ENCODE data around the gene CASS4. TPM values are rescaled to one million over a fixed set of nuclear protein-coding genes. Genes with fewer than 3 reads are reported as not detected.
A peak's percentile ranks its signal among the peaks of the same experiment; 100 is the strongest.

Gene CASS4
- total RNA-seq, 1 donor from 2014 or later = 0.16 TPM

DNA sequence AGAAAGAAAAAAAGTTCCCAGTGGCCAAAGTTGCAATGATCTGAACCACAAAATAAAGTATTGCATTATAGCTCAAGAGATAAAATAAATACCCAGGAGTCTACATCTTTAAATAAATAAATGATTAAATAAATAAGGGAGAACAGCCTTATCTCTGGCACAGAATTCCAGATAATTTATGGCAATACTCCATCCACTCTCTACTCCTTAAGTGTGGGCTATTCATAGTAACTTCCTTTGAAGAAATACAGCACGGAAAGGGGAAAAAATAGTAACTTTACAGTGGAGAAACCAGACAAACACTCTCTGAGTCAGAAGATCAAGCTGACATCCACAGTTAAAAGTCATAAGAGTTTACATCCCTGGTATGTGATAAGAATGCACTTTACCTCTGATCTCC lies 31.7 kb upstream of the CASS4 start:
- TF ChIP-seq, protein P1, sequence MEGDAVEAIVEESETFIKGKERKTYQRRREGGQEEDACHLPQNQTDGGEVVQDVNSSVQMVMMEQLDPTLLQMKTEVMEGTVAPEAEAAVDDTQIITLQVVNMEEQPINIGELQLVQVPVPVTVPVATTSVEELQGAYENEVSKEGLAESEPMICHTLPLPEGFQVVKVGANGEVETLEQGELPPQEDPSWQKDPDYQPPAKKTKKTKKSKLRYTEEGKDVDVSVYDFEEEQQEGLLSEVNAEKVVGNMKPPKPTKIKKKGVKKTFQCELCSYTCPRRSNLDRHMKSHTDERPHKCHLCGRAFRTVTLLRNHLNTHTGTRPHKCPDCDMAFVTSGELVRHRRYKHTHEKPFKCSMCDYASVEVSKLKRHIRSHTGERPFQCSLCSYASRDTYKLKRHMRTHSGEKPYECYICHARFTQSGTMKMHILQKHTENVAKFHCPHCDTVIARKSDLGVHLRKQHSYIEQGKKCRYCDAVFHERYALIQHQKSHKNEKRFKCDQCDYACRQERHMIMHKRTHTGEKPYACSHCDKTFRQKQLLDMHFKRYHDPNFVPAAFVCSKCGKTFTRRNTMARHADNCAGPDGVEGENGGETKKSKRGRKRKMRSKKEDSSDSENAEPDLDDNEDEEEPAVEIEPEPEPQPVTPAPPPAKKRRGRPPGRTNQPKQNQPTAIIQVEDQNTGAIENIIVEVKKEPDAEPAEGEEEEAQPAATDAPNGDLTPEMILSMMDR (conservative IDR thresholded peaks at IDR 0.05) = no peak
- H3K4me1 Mint-ChIP-seq = no peaks in the 10 kb centered on the region
- no peak overlapping the region for H3K4me3 Mint-ChIP-seq
- H3K27ac Mint-ChIP-seq (ENCODE audit: unreplicated experiment) = no peak overlapping the region
- no peaks in the 10 kb centered on the region for H3K27me3 Mint-ChIP-seq (ENCODE audit: low read depth)
- no peak for DNase-seq (ENCODE audit: low read depth, low spot score)
- H3K9me3 Mint-ChIP-seq = no peaks in the 10 kb centered on the region
- H3K36me3 Mint-ChIP-seq (ENCODE audit: low read depth) = peaks cover 15% of the 10 kb centered on the region

DNA sequence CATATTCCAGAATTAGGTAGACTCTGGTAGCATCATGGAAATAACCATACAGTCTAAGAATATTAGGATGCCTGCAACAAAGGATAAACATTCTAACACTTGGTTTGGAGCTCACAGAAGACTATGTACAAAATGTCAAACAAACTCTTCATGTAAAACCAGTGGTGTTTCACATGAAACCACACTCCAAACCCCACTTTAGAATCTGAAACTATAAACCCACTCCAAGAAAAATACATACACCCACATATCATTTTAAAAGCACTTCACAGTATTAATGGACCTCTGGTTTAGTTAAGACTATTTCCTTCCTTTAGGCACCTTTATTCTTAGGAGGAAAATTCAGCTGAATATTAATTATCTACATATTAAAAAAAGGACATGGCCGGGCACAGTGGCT lies 30.6 kb upstream of the CASS4 start:
- no peak overlapping the region for H3K27ac Mint-ChIP-seq (ENCODE audit: unreplicated experiment)
- H3K4me3 Mint-ChIP-seq = no peak overlapping the region
- no peaks in the 10 kb centered on the region for H3K9me3 Mint-ChIP-seq
- H3K27me3 Mint-ChIP-seq (ENCODE audit: low read depth) = no peaks in the 10 kb centered on the region
- H3K4me1 Mint-ChIP-seq = no peaks in the 10 kb centered on the region
- no peak for DNase-seq (ENCODE audit: low read depth, low spot score)
- TF ChIP-seq, protein P1 (conservative IDR thresholded peaks at IDR 0.05) = no peak
- H3K36me3 Mint-ChIP-seq (ENCODE audit: low read depth) = peaks cover 15% of the 10 kb centered on the region

DNA sequence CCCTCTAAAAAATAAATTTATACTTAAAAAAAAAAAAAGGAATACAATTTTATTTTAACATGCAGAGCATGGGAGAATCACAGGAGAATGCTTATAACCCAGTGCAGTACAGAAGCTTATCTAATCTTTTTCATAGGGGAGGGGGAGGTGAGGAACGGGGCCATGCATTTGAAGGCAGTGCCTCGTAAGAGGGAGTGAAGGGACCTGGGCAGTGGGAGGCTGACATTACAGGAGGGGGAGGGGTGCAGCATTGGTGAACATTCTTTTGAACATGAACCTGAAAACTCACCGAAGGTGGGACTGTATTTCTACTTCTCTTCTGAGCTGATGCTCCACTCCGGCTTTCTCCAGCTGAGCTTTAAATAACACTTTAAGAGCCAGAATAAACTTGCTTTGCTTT lies 29.4 kb upstream of the CASS4 start:
- DNase-seq (ENCODE audit: low read depth, low spot score) = no peak
- Mint-ChIP-seq H3K27ac (ENCODE audit: unreplicated experiment) (no peak overlapping the region), H3K27me3 (ENCODE audit: low read depth) (no peaks in the 10 kb centered on the region), H3K9me3 (no peaks in the 10 kb centered on the region), H3K4me1 (no peaks in the 10 kb centered on the region), H3K4me3 (no peak overlapping the region), H3K36me3 (ENCODE audit: low read depth) (peaks cover 14% of the 10 kb centered on the region)
- TF ChIP-seq, protein P1 (conservative IDR thresholded peaks at IDR 0.05) = no peak

DNA sequence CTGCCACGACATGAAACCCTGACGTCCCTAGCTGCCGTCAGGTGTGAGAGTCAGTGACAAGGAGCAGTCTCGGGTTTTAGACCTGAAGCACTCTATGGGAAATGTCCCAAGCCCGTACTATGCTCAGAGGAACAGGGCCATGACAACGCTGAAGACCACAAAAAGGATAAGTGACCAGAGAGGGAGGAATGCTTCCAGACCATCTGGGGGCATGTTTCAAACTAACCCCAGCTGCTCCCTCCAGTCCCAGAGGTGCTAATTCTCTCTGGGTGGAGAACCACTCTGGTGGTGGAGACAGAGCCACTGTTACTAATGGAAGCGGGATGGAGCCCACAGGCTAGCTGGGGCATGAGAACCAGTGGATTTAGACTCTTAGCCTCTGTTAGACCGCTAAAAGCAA lies 28.7 kb upstream of the CASS4 start:
- H3K27ac Mint-ChIP-seq (ENCODE audit: unreplicated experiment) = no peak overlapping the region

DNA sequence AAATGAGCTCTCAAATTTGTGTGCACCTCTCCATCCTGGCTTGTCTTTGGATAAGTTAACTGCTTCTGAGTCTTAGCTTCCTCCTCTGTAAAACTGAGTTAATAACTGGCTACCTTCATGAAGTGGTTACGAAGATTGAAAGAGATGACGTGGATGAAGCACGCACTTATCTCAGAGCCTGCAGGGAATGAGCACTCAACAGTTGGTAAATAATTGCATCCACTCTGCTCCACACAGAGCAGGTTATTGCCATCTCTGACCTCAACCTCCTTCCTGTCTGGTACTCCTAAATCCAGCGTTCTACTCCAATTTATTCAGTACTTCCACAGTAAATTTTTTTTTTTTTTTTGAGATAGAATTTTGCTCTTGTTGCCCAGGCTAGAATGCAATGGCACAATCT lies 26.9 kb upstream of the CASS4 start:
- DNase-seq (ENCODE audit: low read depth, low spot score) = no peak
- Mint-ChIP-seq H3K4me3 (no peak overlapping the region), H3K9me3 (no peaks in the 10 kb centered on the region), H3K4me1 (peaks cover 14% of the 10 kb centered on the region), H3K36me3 (ENCODE audit: low read depth) (peaks cover 19% of the 10 kb centered on the region), H3K27me3 (ENCODE audit: low read depth) (no peaks in the 10 kb centered on the region), H3K27ac (ENCODE audit: unreplicated experiment) (no peak overlapping the region)
- TF ChIP-seq, protein P1 (conservative IDR thresholded peaks at IDR 0.05) = no peak

More for the DNA sequence above, 28.7 kb upstream of the CASS4 start:
- H3K9me3 Mint-ChIP-seq = no peaks in the 10 kb centered on the region
- no peaks in the 10 kb centered on the region for H3K4me1 Mint-ChIP-seq
- H3K4me3 Mint-ChIP-seq = no peak overlapping the region
- H3K36me3 Mint-ChIP-seq (ENCODE audit: low read depth) = peaks cover 13% of the 10 kb centered on the region
- no peak for DNase-seq (ENCODE audit: low read depth, low spot score)
- TF ChIP-seq, protein P1 (conservative IDR thresholded peaks at IDR 0.05) = no peak
- H3K27me3 Mint-ChIP-seq (ENCODE audit: low read depth) = no peaks in the 10 kb centered on the region

DNA sequence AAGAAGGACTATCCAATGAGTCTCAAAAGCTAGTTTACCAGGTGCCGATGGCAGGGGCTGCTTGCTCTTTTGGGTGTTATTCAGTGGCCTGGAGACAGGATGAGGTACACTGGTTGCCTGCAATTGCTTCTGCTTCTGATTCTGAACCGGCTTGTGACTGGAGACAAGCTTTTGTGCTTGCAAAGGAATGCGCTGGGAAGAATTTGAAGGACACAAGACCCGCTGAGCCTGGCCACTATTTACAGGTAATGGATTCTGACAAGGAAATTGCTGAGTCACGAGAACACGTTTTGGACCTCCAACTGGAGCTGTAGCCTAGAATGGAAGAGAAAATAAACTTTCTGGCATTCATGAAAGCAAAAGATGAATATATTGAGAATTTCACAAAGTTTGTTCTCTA lies 25.8 kb upstream of the CASS4 start:
- no peak overlapping the region for H3K27ac Mint-ChIP-seq (ENCODE audit: unreplicated experiment)
- H3K36me3 Mint-ChIP-seq (ENCODE audit: low read depth) = peaks cover 19% of the 10 kb centered on the region
- no peaks in the 10 kb centered on the region for H3K9me3 Mint-ChIP-seq

More for the DNA sequence above, 25.8 kb upstream of the CASS4 start:
- no peaks in the 10 kb centered on the region for H3K27me3 Mint-ChIP-seq (ENCODE audit: low read depth)
- TF ChIP-seq, protein P1 (conservative IDR thresholded peaks at IDR 0.05) = no peak
- no peak for DNase-seq (ENCODE audit: low read depth, low spot score)
- H3K4me1 Mint-ChIP-seq = peaks cover 20% of the 10 kb centered on the region
- peak overlapping the region; percentile 60 for H3K4me3 Mint-ChIP-seq

Measured in neural crest cell (in vitro differentiated cells).